ENCODE results near the gene MIPOL1.
"Not testable (repeated sequence)": the region's sequence is repeated elsewhere in the genome, so short reads cannot be mapped to it uniquely, and the experiment has no call there.

MIPOL1 gene

GRCh38 chr14:37236044-37236443, 38.3 kb downstream of the MIPOL1 start:
- H3K27me3 Mint-ChIP-seq; H3K36me3 Mint-ChIP-seq (ENCODE audit: low read depth); H3K4me3 Mint-ChIP-seq; H3K27ac Mint-ChIP-seq; H3K9me3 Mint-ChIP-seq; H3K4me1 Mint-ChIP-seq (ENCODE audit: low read depth): not testable (repeated sequence)

GRCh38 chr14:37237094-37237493, 39.4 kb downstream of the MIPOL1 start:
- Mint-ChIP-seq H3K4me1 (ENCODE audit: low read depth) (no peaks in the 10 kb centered on the region), H3K36me3 (ENCODE audit: low read depth) (no peaks in the 10 kb centered on the region), H3K4me3 (no peak overlapping the region), H3K9me3 (no peaks in the 10 kb centered on the region), H3K27me3 (no peaks in the 10 kb centered on the region), H3K27ac (no peak overlapping the region)

GRCh38 chr14:37237735-37238200, 40.0 kb downstream of the MIPOL1 start:
- no peaks in the 10 kb centered on the region for H3K36me3 Mint-ChIP-seq (ENCODE audit: low read depth)
- no peak overlapping the region for H3K4me3 Mint-ChIP-seq
- no peak overlapping the region for H3K27ac Mint-ChIP-seq
- H3K4me1 Mint-ChIP-seq (ENCODE audit: low read depth): no peaks in the 10 kb centered on the region
- no peaks in the 10 kb centered on the region for H3K27me3 Mint-ChIP-seq
- H3K9me3 Mint-ChIP-seq: no peaks in the 10 kb centered on the region

DNA sequence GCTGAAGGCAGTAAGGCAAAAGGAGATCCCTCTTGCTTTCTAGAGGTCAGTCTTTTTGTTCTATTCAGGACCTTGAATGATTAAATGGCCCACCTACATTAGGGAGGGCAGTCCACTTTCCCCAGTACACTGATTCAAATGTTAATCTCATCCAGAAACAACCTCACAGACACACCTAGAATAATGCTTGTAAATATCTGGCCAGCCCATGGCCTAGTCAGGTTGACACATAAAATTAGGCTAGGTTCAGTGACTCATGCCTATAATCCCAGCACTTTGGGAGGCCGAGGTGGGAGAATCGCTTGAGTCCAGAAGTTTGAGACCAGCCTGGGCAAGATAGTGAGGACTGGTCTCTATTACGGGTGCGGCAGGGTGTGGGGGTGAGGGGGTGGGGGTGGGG, 43.5 kb downstream of the MIPOL1 start:
- no peaks in the 10 kb centered on the region for H3K27me3 Mint-ChIP-seq
- H3K36me3 Mint-ChIP-seq (ENCODE audit: low read depth): no peaks in the 10 kb centered on the region
- H3K4me1 Mint-ChIP-seq (ENCODE audit: low read depth): no peaks in the 10 kb centered on the region
- H3K27ac Mint-ChIP-seq: no peak overlapping the region
- H3K4me3 Mint-ChIP-seq: no peak overlapping the region
- no peaks in the 10 kb centered on the region for H3K9me3 Mint-ChIP-seq

- Mint-ChIP-seq H3K9me3 (no peaks in the 10 kb centered on the region), H3K27ac (no peak overlapping the region), H3K4me1 (ENCODE audit: low read depth) (no peaks in the 10 kb centered on the region), H3K27me3 (no peaks in the 10 kb centered on the region), H3K4me3 (no peak overlapping the region), H3K36me3 (ENCODE audit: low read depth) (no peaks in the 10 kb centered on the region)
Observed at GRCh38 chr14:37246427-37246829, 48.7 kb downstream of the MIPOL1 start.

- H3K4me1 Mint-ChIP-seq (ENCODE audit: low read depth): no peaks in the 10 kb centered on the region
- H3K36me3 Mint-ChIP-seq (ENCODE audit: low read depth): no peaks in the 10 kb centered on the region
Observed at GRCh38 chr14:37247791-37248461, 50.2 kb downstream of the MIPOL1 start.

GRCh38 chr14:37251775-37252174, 54.0 kb downstream of the MIPOL1 start:
- Mint-ChIP-seq H3K27ac (no peak overlapping the region), H3K27me3 (no peaks in the 10 kb centered on the region), H3K4me3 (no peak overlapping the region), H3K4me1 (ENCODE audit: low read depth) (no peaks in the 10 kb centered on the region), H3K36me3 (ENCODE audit: low read depth) (no peaks in the 10 kb centered on the region), H3K9me3 (no peaks in the 10 kb centered on the region)

More at GRCh38 chr14:37247791-37248461, 50.2 kb downstream of the MIPOL1 start:
- H3K4me3 Mint-ChIP-seq: no peak overlapping the region
- no peaks in the 10 kb centered on the region for H3K27me3 Mint-ChIP-seq
- no peaks in the 10 kb centered on the region for H3K9me3 Mint-ChIP-seq
- no peak overlapping the region for H3K27ac Mint-ChIP-seq

DNA sequence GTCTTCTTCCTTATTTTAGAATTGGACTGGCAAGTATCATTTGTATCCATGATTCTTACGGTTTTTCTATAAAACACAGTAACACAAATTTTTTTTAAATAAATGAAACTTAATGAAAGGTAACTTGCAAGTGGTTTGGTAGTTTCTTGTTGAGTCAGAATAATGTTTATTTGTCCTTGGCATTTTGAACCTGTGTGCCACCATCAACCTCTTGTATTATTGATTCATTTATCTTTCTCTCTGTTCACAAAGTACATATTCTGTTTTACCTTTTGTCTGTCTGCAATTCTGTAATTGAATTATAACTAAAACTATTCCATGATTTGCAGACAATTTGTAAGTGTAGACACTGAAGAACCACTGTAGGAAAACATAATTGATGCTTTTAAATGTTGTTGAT, 54.7 kb downstream of the MIPOL1 start:
- no peaks in the 10 kb centered on the region for H3K36me3 Mint-ChIP-seq (ENCODE audit: low read depth)
- no peak overlapping the region for H3K4me3 Mint-ChIP-seq
- no peaks in the 10 kb centered on the region for H3K4me1 Mint-ChIP-seq (ENCODE audit: low read depth)
- H3K27me3 Mint-ChIP-seq: no peaks in the 10 kb centered on the region
- no peaks in the 10 kb centered on the region for H3K9me3 Mint-ChIP-seq
- no peak overlapping the region for H3K27ac Mint-ChIP-seq

DNA sequence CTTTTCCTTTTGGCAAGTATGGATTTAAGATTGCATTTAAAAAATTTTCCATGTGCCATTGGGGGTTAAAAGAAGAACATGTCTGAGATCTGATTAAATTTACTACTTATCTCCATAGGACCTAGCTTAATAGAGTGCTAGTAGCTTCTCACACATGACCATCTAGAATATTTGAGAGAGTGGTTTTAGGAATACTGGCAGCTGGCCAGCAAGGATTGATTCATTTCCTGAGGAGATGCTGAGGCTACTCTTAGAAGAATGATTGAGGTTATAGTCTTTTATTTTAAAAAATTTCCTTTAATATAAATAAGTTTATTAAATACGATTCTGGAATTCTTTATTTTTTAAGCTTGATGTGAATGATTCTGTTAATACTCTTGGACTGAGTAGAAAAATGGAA, 56.2 kb downstream of the MIPOL1 start:
- H3K4me1 Mint-ChIP-seq (ENCODE audit: low read depth): no peaks in the 10 kb centered on the region
- no peaks in the 10 kb centered on the region for H3K36me3 Mint-ChIP-seq (ENCODE audit: low read depth)
- H3K27ac Mint-ChIP-seq: no peak overlapping the region

GRCh38 chr14:37254411-37254947, 56.7 kb downstream of the MIPOL1 start:
- Mint-ChIP-seq H3K36me3 (ENCODE audit: low read depth) (no peaks in the 10 kb centered on the region), H3K9me3 (no peaks in the 10 kb centered on the region), H3K4me3 (no peak overlapping the region), H3K27ac (no peak overlapping the region), H3K4me1 (ENCODE audit: low read depth) (no peaks in the 10 kb centered on the region), H3K27me3 (no peaks in the 10 kb centered on the region)

More for the DNA sequence above, 56.2 kb downstream of the MIPOL1 start:
- Mint-ChIP-seq H3K27me3 (no peaks in the 10 kb centered on the region), H3K9me3 (no peaks in the 10 kb centered on the region), H3K4me3 (no peak overlapping the region)

DNA sequence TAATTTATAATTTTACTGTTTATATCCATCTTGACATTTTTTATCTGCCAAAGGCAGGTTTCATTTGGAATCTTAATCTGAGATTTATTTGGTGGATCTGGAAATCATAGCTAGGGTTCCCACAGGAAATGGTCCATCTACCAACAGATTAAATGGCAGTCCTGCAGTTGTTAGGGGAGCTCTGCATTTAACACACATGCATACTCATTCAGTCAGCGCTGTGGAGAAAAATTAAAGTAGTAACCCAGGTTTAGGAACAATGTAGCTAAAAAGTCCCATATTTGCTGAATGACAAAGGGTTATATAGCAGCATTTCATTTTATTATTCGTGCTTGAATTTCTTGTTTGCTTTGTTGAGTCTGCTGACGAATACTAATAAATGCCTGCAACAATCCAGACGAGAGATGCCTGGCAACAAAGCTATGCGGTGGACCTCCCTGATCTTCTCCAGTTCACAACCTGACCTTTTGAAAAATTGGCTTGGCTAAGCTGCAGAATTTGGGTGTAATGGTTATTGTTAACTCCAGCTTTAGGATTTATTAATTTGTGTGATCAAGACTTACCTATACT, 59.8 kb downstream of the MIPOL1 start:
- no peak overlapping the region for H3K27ac Mint-ChIP-seq
- H3K27me3 Mint-ChIP-seq: no peaks in the 10 kb centered on the region
- H3K36me3 Mint-ChIP-seq (ENCODE audit: low read depth): no peaks in the 10 kb centered on the region
- H3K4me3 Mint-ChIP-seq: no peak overlapping the region
- H3K4me1 Mint-ChIP-seq (ENCODE audit: low read depth): no peaks in the 10 kb centered on the region
- H3K9me3 Mint-ChIP-seq: no peaks in the 10 kb centered on the region

GRCh38 chr14:37262649-37263048, 64.9 kb downstream of the MIPOL1 start:
- Mint-ChIP-seq H3K4me1 (ENCODE audit: low read depth) (no peaks in the 10 kb centered on the region), H3K27ac (no peak overlapping the region), H3K9me3 (peaks cover 7% of the 10 kb centered on the region), H3K27me3 (no peaks in the 10 kb centered on the region), H3K4me3 (no peak overlapping the region), H3K36me3 (ENCODE audit: low read depth) (no peaks in the 10 kb centered on the region)

DNA sequence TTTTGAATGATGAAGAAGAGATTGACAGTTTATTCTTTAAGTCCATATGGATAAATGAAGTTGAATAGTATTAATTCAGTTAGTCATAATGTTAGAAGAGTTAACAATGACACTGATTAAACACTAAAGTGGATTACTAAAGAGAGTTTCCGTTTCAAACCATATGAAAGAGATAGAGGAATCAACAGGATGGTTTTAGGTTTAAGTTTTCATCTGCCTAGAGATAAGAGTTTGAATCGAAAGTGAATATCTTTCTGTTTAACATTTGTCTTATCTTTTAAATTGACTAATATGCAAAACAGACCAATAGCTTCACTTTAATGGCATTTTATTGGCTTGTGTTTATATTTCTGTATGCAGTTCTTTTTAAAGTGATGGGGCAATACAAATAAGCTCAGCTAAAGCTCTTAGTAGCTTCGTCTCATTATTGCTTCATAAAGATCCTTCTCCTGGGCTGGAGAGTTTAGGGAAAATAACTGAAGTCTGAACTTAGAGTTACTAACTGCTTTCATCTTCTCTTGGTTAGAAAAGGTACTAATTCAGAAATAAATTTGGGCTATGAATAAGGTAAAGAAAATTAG, 66.0 kb downstream of the MIPOL1 start:
- no peaks in the 10 kb centered on the region for H3K36me3 Mint-ChIP-seq (ENCODE audit: low read depth)
- H3K4me3 Mint-ChIP-seq: no peak overlapping the region
- no peak overlapping the region for H3K27ac Mint-ChIP-seq
- no peaks in the 10 kb centered on the region for H3K27me3 Mint-ChIP-seq
- no peaks in the 10 kb centered on the region for H3K4me1 Mint-ChIP-seq (ENCODE audit: low read depth)
- peaks cover 7% of the 10 kb centered on the region for H3K9me3 Mint-ChIP-seq

GRCh38 chr14:37268788-37269187, 71.1 kb downstream of the MIPOL1 start:
- no peaks in the 10 kb centered on the region for H3K4me1 Mint-ChIP-seq (ENCODE audit: low read depth)
- no peaks in the 10 kb centered on the region for H3K27me3 Mint-ChIP-seq
- H3K36me3 Mint-ChIP-seq (ENCODE audit: low read depth): no peaks in the 10 kb centered on the region
- no peak overlapping the region for H3K4me3 Mint-ChIP-seq
- H3K27ac Mint-ChIP-seq: no peak overlapping the region
- H3K9me3 Mint-ChIP-seq: peaks cover 7% of the 10 kb centered on the region

GRCh38 chr14:37270629-37271028, 72.9 kb downstream of the MIPOL1 start:
- peaks cover 3% of the 10 kb centered on the region for H3K9me3 Mint-ChIP-seq
- no peak overlapping the region for H3K4me3 Mint-ChIP-seq
- H3K4me1 Mint-ChIP-seq (ENCODE audit: low read depth): no peaks in the 10 kb centered on the region
- no peaks in the 10 kb centered on the region for H3K36me3 Mint-ChIP-seq (ENCODE audit: low read depth)
- no peaks in the 10 kb centered on the region for H3K27me3 Mint-ChIP-seq
- no peak overlapping the region for H3K27ac Mint-ChIP-seq
